Activated T-helper 2 cell treated with anti-CD3 and anti-CD28 coated beads, Interferon-gamma antibody, Interleukin-2, Interleukin-4, amounts not matched to agents 10 μg/mL and 5 μg/mL and 100 μg/mL, durations not matched to agents 14 hours and 24 hours and 36 hours (primary cell): ENCODE data around the gene RAVER1. TPM values are rescaled to one million over a fixed set of nuclear protein-coding genes. Genes with fewer than 3 reads are reported as not detected.
A peak's percentile ranks its signal among the peaks of the same experiment; 100 is the strongest.
"Not testable (repeated sequence)": the region's sequence is repeated elsewhere in the genome, so short reads cannot be mapped to it uniquely, and the experiment has no call there.

Source experiments
- DNase-seq: peaks from one replicate; pipeline ENCODE4 v3.0.0; 2021; ENCODE audit warnings: low spot score
- H3K27ac Mint-ChIP-seq: one replicate; pipeline ENCODE4 v1.8.0; 2021; ENCODE audit warnings: mixed read lengths
- H3K27me3 Mint-ChIP-seq: one replicate; pipeline ENCODE4 v1.8.0; 2021; ENCODE audit warnings: low read depth, mixed read lengths
- H3K36me3 Mint-ChIP-seq: one replicate; pipeline ENCODE4 v1.8.0; 2021; ENCODE audit warnings: low read depth, mixed read lengths
- H3K4me1 Mint-ChIP-seq: one replicate; pipeline ENCODE4 v1.8.0; 2021; ENCODE audit warnings: low read depth, mixed read lengths
- H3K4me3 Mint-ChIP-seq: one replicate; pipeline ENCODE4 v1.8.0; 2021; ENCODE audit warnings: low read depth, mild to moderate bottlenecking, moderate library complexity, mixed read lengths
- H3K9me3 Mint-ChIP-seq: one replicate; pipeline ENCODE4 v1.8.0; 2021; ENCODE audit warnings: mixed read lengths
- intact Hi-C: fragments of 100-400 bp; cut with micrococcal nuclease; formaldehyde crosslinking; loops from one replicate; pipeline ENCODE4 v1.15.1; 2023
- total RNA-seq: library from RNA; stranded (reverse); gene quantifications from 2 replicates; pipeline ENCODE4 v1.2.3, GENCODE V29; 2022

RAVER1 gene
- total RNA-seq, 1 donor from 2014 or later, result 90.3 TPM

DNA sequence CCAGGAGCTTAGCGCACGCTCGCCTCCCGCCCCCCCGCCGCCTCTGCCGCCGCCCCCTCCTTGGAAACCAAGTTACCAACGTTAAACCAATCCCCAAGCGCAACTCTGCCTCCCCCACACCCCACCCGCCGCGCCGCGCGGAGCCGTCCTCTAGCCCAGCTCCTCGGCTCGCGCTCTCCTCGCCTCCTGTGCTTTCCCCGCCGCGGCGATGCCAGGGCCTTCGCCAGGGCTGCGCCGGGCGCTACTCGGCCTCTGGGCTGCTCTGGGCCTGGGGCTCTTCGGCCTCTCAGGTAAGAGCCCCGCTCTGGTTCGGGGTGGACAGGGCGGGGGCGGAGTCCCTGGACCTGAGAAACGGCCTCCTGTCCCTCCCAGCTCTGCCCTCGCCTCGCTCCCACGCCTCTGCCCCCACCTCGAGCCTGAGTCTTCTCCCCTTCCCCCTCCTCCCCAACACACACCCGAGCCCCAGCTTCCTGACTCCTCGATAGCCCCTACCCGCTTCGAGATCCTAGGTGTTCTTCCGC lies 43.4 kb downstream of the RAVER1 start, which contains the start of gene ICAM5:
Gene ICAM5, plus strand, starts transcription at position 117 of the 521 bp plus-strand sequence. Its CDS starts 92 bp downstream, at position 209.
- H3K9me3 Mint-ChIP-seq, result no peaks in the 10 kb centered on the region
- H3K36me3 Mint-ChIP-seq, result peaks cover 24% of the 10 kb centered on the region
- peaks cover 50% of the 10 kb centered on the region for H3K27me3 Mint-ChIP-seq
- peaks cover 70% of the 10 kb centered on the region for H3K4me1 Mint-ChIP-seq
- H3K27ac Mint-ChIP-seq, result peak within 1 kb of the TSS; percentile 68
- DNase-seq, result no peak
- H3K4me3 Mint-ChIP-seq, result peak within 1 kb of the TSS; percentile 79
- intact Hi-C loops, result loop anchor here (5.0 to 10.0 kb wide), 3 partner anchors 42 to 365 kb away; partner anchors contain the start of genes ILF3, RAVER1 and S1PR5

- peaks cover 71% of the 10 kb centered on the region for H3K4me1 Mint-ChIP-seq
- H3K4me3 Mint-ChIP-seq, result peak overlapping the region; percentile 79
- DNase-seq, result peak; percentile 73
- H3K36me3 Mint-ChIP-seq, result peaks cover 30% of the 10 kb centered on the region
- intact Hi-C loops, result loop anchor here (5.0 kb wide), 2 partner anchors 43 to 228 kb away; partner anchors contain the start of genes RAVER1 and S1PR5
- H3K27ac Mint-ChIP-seq, result peak overlapping the region; percentile 42
- no peaks in the 10 kb centered on the region for H3K9me3 Mint-ChIP-seq
- peaks cover 44% of the 10 kb centered on the region for H3K27me3 Mint-ChIP-seq
These were observed 44.0 kb downstream of the RAVER1 start for GRCh38 chr19:10289167-10289835.

DNA sequence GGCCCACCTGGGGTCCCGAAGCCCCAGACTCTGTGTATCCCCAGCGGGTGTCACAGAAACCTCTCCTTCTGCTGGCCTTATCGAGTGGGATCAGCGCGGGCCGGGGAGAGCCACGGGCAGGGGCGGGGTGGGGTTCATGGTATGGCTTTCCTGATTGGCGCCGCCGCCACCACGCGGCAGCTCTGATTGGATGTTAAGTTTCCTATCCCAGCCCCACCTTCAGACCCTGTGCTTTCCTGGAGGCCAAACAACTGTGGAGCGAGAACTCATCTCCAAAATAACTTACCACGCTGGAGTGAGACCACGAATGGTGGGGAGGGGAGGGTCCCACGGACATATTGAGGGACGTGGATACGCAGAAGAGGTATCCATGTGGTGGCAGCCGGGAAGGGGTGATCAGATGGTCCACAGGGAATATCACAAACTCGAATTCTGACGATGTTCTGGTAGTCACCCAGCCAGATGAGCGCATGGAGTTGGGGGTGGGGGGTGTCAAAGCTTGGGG lies 44.6 kb downstream of the RAVER1 start:
- Mint-ChIP-seq H3K4me3 (peak overlapping the region; percentile 79), H3K9me3 (no peaks in the 10 kb centered on the region), H3K4me1 (peaks cover 71% of the 10 kb centered on the region), H3K27me3 (peaks cover 40% of the 10 kb centered on the region), H3K36me3 (peaks cover 35% of the 10 kb centered on the region), H3K27ac (peak overlapping the region; percentile 42)
- DNase-seq, result peak; percentile 36
- intact Hi-C loops, result loop anchor here (5.0 kb wide), 2 partner anchors 44 to 229 kb away; partner anchors contain the start of genes RAVER1 and S1PR5

DNA sequence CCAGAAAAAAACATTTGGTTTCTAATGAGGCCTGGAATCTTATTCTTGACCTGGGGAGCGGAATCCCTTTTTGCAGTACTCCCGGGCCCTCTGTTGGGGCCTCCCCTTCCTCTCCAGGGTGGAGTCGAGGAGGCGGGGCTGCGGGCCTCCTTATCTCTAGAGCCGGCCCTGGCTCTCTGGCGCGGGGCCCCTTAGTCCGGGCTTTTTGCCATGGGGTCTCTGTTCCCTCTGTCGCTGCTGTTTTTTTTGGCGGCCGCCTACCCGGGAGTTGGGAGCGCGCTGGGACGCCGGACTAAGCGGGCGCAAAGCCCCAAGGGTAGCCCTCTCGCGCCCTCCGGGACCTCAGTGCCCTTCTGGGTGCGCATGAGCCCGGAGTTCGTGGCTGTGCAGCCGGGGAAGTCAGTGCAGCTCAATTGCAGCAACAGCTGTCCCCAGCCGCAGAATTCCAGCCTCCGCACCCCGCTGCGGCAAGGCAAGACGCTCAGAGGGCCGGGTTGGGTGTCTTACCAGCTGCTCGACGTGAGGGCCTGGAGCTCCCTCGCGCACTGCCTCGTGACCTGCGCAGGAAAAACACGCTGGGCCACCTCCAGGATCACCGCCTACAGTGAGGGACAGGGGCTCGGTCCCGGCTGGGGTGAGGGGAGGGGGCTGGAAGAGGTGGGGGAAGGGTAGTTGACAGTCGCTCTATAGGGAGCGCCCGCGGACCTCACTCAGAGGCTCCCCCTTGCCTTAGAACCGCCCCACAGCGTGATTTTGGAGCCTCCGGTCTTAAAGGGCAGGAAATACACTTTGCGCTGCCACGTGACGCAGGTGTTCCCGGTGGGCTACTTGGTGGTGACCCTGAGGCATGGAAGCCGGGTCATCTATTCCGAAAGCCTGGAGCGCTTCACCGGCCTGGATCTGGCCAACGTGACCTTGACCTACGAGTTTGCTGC lies 46.3 kb downstream of the RAVER1 start, which contains the start of gene ICAM4:
Gene ICAM4, plus strand, starts transcription at position 153 of the 935 bp plus-strand sequence. Its CDS starts 58 bp downstream, at position 211.
- H3K27me3 Mint-ChIP-seq, result peaks cover 26% of the 10 kb centered on the region
- H3K27ac Mint-ChIP-seq, result peak within 1 kb of the TSS; percentile 7
- DNase-seq, result peak; percentile 56
- H3K4me3 Mint-ChIP-seq, result peak within 1 kb of the TSS; percentile 56
- H3K36me3 Mint-ChIP-seq, result peaks cover 39% of the 10 kb centered on the region
- peaks cover 59% of the 10 kb centered on the region for H3K4me1 Mint-ChIP-seq
- intact Hi-C loops, result loop anchor here (1.0 to 5.0 kb wide), 4 partner anchors 8 to 230 kb away; partner anchors contain the start of genes ICAM1, RAVER1 and S1PR5
- H3K9me3 Mint-ChIP-seq, result no peaks in the 10 kb centered on the region

DNA sequence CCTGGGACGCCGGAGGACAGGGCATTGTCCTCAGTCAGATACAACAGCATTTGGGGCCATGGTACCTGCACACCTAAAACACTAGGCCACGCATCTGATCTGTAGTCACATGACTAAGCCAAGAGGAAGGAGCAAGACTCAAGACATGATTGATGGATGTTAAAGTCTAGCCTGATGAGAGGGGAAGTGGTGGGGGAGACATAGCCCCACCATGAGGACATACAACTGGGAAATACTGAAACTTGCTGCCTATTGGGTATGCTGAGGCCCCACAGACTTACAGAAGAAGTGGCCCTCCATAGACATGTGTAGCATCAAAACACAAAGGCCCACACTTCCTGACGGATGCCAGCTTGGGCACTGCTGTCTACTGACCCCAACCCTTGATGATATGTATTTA lies 47.9 kb downstream of the RAVER1 start:
- peaks cover 44% of the 10 kb centered on the region for H3K4me1 Mint-ChIP-seq

DNA sequence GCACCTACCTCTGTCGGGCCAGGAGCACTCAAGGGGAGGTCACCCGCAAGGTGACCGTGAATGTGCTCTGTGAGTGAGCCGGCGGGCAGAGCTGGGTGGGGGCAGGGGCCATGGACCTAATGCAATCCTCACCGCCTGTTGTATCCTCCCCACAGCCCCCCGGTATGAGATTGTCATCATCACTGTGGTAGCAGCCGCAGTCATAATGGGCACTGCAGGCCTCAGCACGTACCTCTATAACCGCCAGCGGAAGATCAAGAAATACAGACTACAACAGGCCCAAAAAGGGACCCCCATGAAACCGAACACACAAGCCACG lies 48.4 kb downstream of the RAVER1 start:
- intact Hi-C loops, result loop anchor here (5.0 kb wide), 2 partner anchors 47 to 232 kb away; partner anchors contain the start of genes RAVER1 and S1PR5
- no peak for DNase-seq
- Mint-ChIP-seq H3K4me3 (no peak overlapping the region), H3K27me3 (peaks cover 7% of the 10 kb centered on the region), H3K4me1 (peaks cover 42% of the 10 kb centered on the region), H3K9me3 (no peaks in the 10 kb centered on the region), H3K36me3 (peaks cover 55% of the 10 kb centered on the region), H3K27ac (no peak overlapping the region)

More for the DNA sequence above, 47.9 kb downstream of the RAVER1 start:
- no peak overlapping the region for H3K4me3 Mint-ChIP-seq
- peaks cover 50% of the 10 kb centered on the region for H3K36me3 Mint-ChIP-seq
- DNase-seq, result no peak
- peak overlapping the region; percentile 4 for H3K27ac Mint-ChIP-seq
- H3K9me3 Mint-ChIP-seq, result no peaks in the 10 kb centered on the region
- H3K27me3 Mint-ChIP-seq, result peaks cover 12% of the 10 kb centered on the region
- intact Hi-C loops, result loop anchor here (5.0 kb wide), 2 partner anchors 47 to 232 kb away; partner anchors contain the start of genes RAVER1 and S1PR5

DNA sequence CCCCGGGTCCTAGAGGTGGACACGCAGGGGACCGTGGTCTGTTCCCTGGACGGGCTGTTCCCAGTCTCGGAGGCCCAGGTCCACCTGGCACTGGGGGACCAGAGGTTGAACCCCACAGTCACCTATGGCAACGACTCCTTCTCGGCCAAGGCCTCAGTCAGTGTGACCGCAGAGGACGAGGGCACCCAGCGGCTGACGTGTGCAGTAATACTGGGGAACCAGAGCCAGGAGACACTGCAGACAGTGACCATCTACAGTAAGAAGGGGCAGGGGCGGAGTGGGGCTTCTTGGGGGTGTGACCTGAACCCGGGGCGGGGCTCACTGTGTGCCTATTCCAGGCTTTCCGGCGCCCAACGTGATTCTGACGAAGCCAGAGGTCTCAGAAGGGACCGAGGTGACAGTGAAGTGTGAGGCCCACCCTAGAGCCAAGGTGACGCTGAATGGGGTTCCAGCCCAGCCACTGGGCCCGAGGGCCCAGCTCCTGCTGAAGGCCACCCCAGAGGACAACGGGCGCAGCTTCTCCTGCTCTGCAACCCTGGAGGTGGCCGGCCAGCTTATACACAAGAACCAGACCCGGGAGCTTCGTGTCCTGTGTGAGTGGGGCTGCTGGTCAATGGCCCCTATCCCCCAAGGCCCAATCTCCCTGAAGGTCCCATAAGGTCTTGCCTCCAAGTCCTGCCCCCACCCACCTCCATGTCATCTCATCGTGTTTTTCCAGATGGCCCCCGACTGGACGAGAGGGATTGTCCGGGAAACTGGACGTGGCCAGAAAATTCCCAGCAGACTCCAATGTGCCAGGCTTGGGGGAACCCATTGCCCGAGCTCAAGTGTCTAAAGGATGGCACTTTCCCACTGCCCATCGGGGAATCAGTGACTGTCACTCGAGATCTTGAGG lies 49.0 kb downstream of the RAVER1 start:
- Mint-ChIP-seq H3K4me1 (peaks cover 44% of the 10 kb centered on the region), H3K27me3 (peaks cover 7% of the 10 kb centered on the region), H3K9me3 (no peaks in the 10 kb centered on the region), H3K36me3 (peaks cover 60% of the 10 kb centered on the region), H3K4me3 (no peak overlapping the region), H3K27ac (peak overlapping the region; percentile 16)
- intact Hi-C loops, result no loop called here
- no peak for DNase-seq

DNA sequence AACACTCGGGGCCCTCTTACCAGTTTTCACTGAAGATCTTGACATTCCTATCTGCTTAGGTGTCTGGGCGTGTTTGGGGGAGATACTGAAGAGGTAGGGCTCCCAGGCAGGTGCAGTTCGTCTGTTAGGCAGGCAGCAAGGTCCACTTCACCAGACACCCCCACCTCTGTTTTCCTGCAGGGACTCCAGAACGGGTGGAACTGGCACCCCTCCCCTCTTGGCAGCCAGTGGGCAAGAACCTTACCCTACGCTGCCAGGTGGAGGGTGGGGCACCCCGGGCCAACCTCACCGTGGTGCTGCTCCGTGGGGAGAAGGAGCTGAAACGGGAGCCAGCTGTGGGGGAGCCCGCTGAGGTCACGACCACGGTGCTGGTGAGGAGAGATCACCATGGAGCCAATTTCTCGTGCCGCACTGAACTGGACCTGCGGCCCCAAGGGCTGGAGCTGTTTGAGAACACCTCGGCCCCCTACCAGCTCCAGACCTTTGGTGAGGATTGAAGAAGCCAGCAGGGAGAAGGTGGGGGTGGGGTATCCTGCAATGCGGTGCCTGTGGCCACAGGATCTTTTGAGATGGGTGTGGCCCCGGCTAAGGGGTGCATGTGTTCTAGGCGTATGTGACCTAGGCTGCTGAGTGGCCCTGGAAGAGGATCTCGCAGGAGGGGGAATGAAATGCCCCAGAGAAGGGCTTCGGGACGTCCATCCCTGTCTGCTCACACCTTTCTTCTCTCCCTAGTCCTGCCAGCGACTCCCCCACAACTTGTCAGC lies 49.8 kb downstream of the RAVER1 start:
- intact Hi-C loops, result no loop called here

DNA sequence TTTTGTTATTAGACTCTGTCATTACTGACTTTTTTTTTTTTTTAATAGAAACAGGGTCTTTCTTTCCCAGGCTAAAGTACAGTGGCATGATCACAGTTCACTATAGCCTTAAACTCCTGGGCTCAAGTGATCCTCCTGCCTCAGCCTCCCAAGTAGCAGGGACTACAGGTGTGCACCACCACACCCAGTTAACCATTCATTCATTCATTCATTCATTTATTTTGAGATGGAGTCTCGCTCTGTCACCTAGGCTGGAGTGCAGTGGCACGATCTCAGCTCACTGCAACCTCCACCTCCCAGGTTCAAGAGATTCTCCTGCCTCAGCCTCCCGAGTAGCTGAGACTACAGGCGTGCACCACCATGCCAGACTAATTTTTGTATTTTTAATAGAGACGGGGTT lies 51.3 kb downstream of the RAVER1 start:
- intact Hi-C loops, H3K27ac Mint-ChIP-seq, H3K27me3 Mint-ChIP-seq, H3K9me3 Mint-ChIP-seq, DNase-seq, H3K4me3 Mint-ChIP-seq: not testable (repeated sequence)
- Mint-ChIP-seq H3K36me3 (peaks cover 81% of the 10 kb centered on the region), H3K4me1 (peaks cover 37% of the 10 kb centered on the region)

More for the DNA sequence above, 49.8 kb downstream of the RAVER1 start:
- peaks cover 2% of the 10 kb centered on the region for H3K27me3 Mint-ChIP-seq
- H3K4me3 Mint-ChIP-seq, result no peak overlapping the region
- H3K27ac Mint-ChIP-seq, result no peak overlapping the region
- peaks cover 67% of the 10 kb centered on the region for H3K36me3 Mint-ChIP-seq
- no peak for DNase-seq
- no peaks in the 10 kb centered on the region for H3K9me3 Mint-ChIP-seq
- peaks cover 41% of the 10 kb centered on the region for H3K4me1 Mint-ChIP-seq

DNA sequence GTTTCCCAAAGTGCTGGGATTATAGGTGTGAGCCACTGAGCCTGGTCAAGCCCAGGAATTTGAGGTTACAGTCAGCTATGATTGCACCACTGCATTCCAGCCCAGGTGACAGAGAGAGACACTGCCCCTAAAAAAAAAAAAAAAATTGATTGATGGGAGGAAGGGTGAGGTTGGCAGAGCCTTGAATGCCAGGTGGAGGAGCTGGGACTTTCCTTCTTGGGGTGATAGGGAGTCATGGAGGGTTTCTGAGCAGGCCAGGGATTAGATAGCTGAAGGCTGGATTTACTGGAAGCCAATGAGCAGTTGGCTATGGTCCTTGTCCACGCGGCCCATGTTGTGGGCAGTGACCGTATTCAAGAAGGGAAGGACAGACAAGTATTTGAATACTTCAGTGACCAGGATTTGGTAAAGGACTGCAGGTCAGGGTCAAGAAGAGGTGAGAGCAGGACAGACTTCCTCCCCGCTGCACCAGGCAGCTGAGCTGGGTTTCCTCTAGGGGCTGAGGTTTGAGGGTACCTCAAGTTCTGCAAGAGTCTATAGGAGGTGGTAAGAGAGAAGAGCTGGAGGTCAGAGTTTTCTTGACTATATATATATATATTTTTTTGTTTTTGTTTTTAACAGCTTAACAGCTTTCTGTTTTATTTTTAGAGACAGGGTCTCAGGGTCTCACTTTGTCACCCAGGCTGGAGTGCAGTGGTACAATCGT lies 53.4 kb downstream of the RAVER1 start:
- H3K27ac Mint-ChIP-seq, result peak overlapping the region; percentile 30
- peaks cover 73% of the 10 kb centered on the region for H3K36me3 Mint-ChIP-seq
- DNase-seq, result no peak
- no peak overlapping the region for H3K4me3 Mint-ChIP-seq
- no peaks in the 10 kb centered on the region for H3K9me3 Mint-ChIP-seq
- no peaks in the 10 kb centered on the region for H3K27me3 Mint-ChIP-seq
- intact Hi-C loops, result no loop called here
- H3K4me1 Mint-ChIP-seq, result peaks cover 17% of the 10 kb centered on the region
